HepG2 (cell line): ENCODE measurements around the gene SAMD14. TPM values are rescaled to one million over a fixed set of nuclear protein-coding genes. Genes with fewer than 3 reads are reported as not detected.

Source experiments
- ATF7 ChIP-seq, 2 experiments: fragments of 450-650 bp in 1 of 2; sonication (generic) in 1 of 2; formaldehyde crosslinking in 1 of 2; IDR thresholded peaks; 2 replicates each; pipeline versions ENCODE4 v1.4.0 to v1.6.1; 2016 to 2020; ENCODE audit warnings: antibody characterized with exemption in 1 of 2, mild to moderate bottlenecking in 1 of 2, missing genetic modification reagents in 1 of 2
- CEBPB ChIP-seq: IDR thresholded peaks from 2 replicates; pipeline ENCODE4 v1.6.1; 2011; ENCODE audit warnings: low read depth, low read length, improper control_type of control experiment, borderline replicate concordance
- FIP1L1 ChIP-seq: fragments of 200-400 bp; formaldehyde crosslinking; IDR thresholded peaks from 2 replicates; pipeline ENCODE4 v1.6.1; 2018; ENCODE audit warnings: low read depth, mild to moderate bottlenecking, low read length, moderate library complexity, borderline replicate concordance; ENCODE audit not compliant: insufficient read depth
- HNRNPK ChIP-seq: fragments of 200-400 bp; formaldehyde crosslinking; IDR thresholded peaks from 2 replicates; pipeline ENCODE4 v1.6.1; 2018; ENCODE audit warnings: low read length, low read depth, moderate library complexity, mild to moderate bottlenecking; ENCODE audit not compliant: poor library complexity, severe bottlenecking
- KMT2A ChIP-seq: sonication (generic); formaldehyde crosslinking; IDR thresholded peaks from 2 replicates; pipeline ENCODE4 v1.4.0; 2020; ENCODE audit warnings: missing genetic modification reagents
- NR3C1 ChIP-seq: sonication (generic); formaldehyde crosslinking; IDR thresholded peaks from 2 replicates; pipeline ENCODE4 v1.4.0; 2020; ENCODE audit warnings: missing genetic modification reagents
- PHF5A ChIP-seq: IDR thresholded peaks from one replicate; pipeline ENCODE4 v1.6.1; 2018; ENCODE audit warnings: low read depth, missing genetic modification reagents; ENCODE audit not compliant: unreplicated experiment
- REL ChIP-seq: sonication (generic); formaldehyde crosslinking; conservative IDR thresholded peaks from 2 replicates; pipeline ENCODE4 v1.8.0; 2022; ENCODE audit warnings: mild to moderate bottlenecking, missing genetic modification reagents, moderate library complexity
- SUZ12 ChIP-seq: fragments of 150-350 bp; IDR thresholded peaks from 2 replicates; pipeline ENCODE4 v1.6.1; 2014; ENCODE audit warnings: low read depth, low read length
- USF2 ChIP-seq, 2 experiments: sonication (generic) in 1 of 2; formaldehyde crosslinking in 1 of 2; IDR thresholded peaks; 2 replicates each; pipeline versions ENCODE4 v1.5.1 to v1.6.1; 2011 to 2020; ENCODE audit warnings: borderline replicate concordance in 1 of 2, low read depth in 1 of 2, low read length in 1 of 2, mild to moderate bottlenecking in 1 of 2, missing genetic modification reagents in 1 of 2, moderate library complexity in 1 of 2
- ZNF20 ChIP-seq: sonication (generic); formaldehyde crosslinking; IDR thresholded peaks from 2 replicates; pipeline ENCODE4 v1.4.0; 2020; ENCODE audit warnings: mild to moderate bottlenecking, moderate library complexity, missing genetic modification reagents
- ZNF253 ChIP-seq: sonication (generic); formaldehyde crosslinking; IDR thresholded peaks from 2 replicates; pipeline ENCODE4 v1.8.0; 2022; ENCODE audit warnings: mild to moderate bottlenecking, missing genetic modification reagents, borderline replicate concordance
- ZNF543 ChIP-seq: sonication (generic); formaldehyde crosslinking; IDR thresholded peaks from 2 replicates; pipeline ENCODE4 v1.4.0; 2020; ENCODE audit warnings: mild to moderate bottlenecking, missing genetic modification reagents
- polyA plus RNA-seq, 8 experiments: library from polyadenylated mRNA; depleted of rRNA in 3 of 8; stranded (reverse) in 7 of 8; unstranded in 1 of 8; fragments of >200 nt; fragmentation: Illumina TruSeq in 4 of 8; extraction: Trizol in 4 of 8; gene quantifications; 2 replicates each; pipeline versions ENCODE4 v1.2.1 to v1.2.3, GENCODE V29; 2011 to 2016; ENCODE audit warnings: low read depth in 4 of 8, missing spikeins in 1 of 8, mixed read lengths in 1 of 8; ENCODE audit not compliant: insufficient read depth in 1 of 8
- total RNA-seq, 5 experiments: library from RNA; depleted of rRNA; stranded (reverse); fragments of >200 nt; fragmentation: Illumina TruSeq; extraction: Trizol; gene quantifications; 2 replicates each; pipeline ENCODE4 v1.2.3, GENCODE V29; 2016; ENCODE audit warnings: low read depth in 1 of 5
- TF ChIP-seq, protein P1 (sequence below): sonication (generic); formaldehyde crosslinking; IDR thresholded peaks from 2 replicates; pipeline ENCODE4 v1.8.1; 2023; ENCODE audit warnings: mild to moderate bottlenecking, inconsistent platforms, moderate library complexity, missing genetic modification reagents, borderline replicate concordance
- TF ChIP-seq, protein P2 (sequence below): sonication (generic); formaldehyde crosslinking; IDR thresholded peaks from one replicate; pipeline ENCODE4 v1.5.1; 2020; ENCODE audit warnings: mild to moderate bottlenecking, missing genetic modification reagents; ENCODE audit errors: not compliant biosample characterization

Gene SAMD14
- total and polyA plus RNA-seq, 2 of the 13 experiments (the other 11 are each of a cell fraction or from before 2014, with no cell fraction given) = 0.07 to 0.22 TPM

DNA sequence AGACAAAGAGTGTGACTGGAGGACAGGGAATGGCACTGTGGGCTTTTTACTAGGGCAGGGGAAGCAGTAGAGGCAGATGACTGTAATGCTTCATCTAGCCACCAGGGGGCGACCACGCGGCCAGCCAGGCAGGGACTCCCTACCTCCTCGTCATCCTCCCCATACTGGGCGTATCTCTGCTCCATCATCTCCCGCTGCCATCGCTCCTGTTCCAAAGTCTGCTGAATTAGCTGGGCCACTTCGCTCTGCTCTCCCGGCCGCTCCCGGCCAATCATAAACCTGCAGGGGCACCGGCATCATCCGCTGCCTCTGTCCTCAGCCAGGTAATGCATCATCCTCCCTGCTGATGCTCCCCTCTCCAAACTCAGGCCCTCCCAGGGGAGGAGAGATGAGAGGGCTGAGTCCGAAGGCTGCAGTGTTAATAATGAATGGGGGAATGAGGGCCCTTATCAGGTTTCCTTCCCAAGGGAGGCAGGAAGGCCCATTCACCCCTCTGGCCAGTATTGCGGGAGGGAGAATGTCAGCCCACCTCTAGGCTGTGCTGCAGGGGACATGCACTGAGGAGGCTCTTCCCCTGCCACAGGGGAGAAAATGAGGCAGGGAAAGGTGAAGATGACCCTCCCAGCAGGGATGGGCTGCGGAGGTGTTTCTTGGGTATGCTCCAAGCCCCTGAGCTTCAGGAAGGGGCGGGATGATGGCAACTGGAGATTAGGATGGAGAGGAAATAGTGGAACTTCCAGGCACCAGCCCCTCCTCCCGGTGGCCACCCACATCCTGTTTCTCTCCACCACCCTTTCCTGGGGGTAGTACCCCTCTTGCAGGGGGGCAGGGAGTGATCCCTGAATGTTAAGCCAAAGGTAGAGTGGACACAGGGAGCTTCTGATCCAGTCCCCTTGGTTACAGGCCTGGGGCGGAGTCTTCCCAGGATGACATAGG, 10.3 kb upstream of the SAMD14 start (continued):
- TF ChIP-seq FIP1L1 (no peak), SUZ12 (no peak), HNRNPK (no peak), CEBPB (no peak), NR3C1 (CRISPR knock-in tag) (no peak), ZNF253 (CRISPR knock-in tag) (0 out of 2 replicates have a peak, but pooled peaks have one; percentile 28), ZNF543 (CRISPR knock-in tag) (no peak), ATF7 (IDR thresholded peaks at IDR 0.05) (no peak), ATF7 (CRISPR knock-in tag; IDR thresholded peaks at IDR 0.05) (no peak), KMT2A (CRISPR knock-in tag) (no peak), ZNF20 (no peak), REL (CRISPR knock-in tag) (no peak), USF2 (IDR thresholded peaks at IDR 0.05; ENCODE audit: low read depth, low read length) (no peak), USF2 (CRISPR knock-in tag; IDR thresholded peaks at IDR 0.05; ENCODE audit: borderline replicate concordance) (no peak), PHF5A (CRISPR knock-in tag) (peak; percentile 34)
- TF ChIP-seq, protein P1, sequence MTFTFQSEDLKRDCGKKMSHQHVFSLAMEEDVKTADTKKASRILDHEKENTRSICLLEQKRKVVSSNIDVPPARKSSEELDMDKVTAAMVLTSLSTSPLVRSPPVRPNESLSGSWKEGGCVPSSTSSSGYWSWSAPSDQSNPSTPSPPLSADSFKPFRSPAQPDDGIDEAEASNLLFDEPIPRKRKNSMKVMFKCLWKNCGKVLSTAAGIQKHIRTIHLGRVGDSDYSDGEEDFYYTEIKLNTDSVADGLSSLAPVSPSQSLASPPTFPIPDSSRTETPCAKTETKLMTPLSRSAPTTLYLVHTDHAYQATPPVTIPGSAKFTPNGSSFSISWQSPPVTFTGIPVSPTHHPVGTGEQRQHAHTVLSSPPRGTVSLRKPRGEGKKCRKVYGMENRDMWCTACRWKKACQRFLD (CRISPR knock-in tag) = 0 out of 2 replicates have a peak, but pooled peaks have one; percentile 30
- TF ChIP-seq, protein P2, sequence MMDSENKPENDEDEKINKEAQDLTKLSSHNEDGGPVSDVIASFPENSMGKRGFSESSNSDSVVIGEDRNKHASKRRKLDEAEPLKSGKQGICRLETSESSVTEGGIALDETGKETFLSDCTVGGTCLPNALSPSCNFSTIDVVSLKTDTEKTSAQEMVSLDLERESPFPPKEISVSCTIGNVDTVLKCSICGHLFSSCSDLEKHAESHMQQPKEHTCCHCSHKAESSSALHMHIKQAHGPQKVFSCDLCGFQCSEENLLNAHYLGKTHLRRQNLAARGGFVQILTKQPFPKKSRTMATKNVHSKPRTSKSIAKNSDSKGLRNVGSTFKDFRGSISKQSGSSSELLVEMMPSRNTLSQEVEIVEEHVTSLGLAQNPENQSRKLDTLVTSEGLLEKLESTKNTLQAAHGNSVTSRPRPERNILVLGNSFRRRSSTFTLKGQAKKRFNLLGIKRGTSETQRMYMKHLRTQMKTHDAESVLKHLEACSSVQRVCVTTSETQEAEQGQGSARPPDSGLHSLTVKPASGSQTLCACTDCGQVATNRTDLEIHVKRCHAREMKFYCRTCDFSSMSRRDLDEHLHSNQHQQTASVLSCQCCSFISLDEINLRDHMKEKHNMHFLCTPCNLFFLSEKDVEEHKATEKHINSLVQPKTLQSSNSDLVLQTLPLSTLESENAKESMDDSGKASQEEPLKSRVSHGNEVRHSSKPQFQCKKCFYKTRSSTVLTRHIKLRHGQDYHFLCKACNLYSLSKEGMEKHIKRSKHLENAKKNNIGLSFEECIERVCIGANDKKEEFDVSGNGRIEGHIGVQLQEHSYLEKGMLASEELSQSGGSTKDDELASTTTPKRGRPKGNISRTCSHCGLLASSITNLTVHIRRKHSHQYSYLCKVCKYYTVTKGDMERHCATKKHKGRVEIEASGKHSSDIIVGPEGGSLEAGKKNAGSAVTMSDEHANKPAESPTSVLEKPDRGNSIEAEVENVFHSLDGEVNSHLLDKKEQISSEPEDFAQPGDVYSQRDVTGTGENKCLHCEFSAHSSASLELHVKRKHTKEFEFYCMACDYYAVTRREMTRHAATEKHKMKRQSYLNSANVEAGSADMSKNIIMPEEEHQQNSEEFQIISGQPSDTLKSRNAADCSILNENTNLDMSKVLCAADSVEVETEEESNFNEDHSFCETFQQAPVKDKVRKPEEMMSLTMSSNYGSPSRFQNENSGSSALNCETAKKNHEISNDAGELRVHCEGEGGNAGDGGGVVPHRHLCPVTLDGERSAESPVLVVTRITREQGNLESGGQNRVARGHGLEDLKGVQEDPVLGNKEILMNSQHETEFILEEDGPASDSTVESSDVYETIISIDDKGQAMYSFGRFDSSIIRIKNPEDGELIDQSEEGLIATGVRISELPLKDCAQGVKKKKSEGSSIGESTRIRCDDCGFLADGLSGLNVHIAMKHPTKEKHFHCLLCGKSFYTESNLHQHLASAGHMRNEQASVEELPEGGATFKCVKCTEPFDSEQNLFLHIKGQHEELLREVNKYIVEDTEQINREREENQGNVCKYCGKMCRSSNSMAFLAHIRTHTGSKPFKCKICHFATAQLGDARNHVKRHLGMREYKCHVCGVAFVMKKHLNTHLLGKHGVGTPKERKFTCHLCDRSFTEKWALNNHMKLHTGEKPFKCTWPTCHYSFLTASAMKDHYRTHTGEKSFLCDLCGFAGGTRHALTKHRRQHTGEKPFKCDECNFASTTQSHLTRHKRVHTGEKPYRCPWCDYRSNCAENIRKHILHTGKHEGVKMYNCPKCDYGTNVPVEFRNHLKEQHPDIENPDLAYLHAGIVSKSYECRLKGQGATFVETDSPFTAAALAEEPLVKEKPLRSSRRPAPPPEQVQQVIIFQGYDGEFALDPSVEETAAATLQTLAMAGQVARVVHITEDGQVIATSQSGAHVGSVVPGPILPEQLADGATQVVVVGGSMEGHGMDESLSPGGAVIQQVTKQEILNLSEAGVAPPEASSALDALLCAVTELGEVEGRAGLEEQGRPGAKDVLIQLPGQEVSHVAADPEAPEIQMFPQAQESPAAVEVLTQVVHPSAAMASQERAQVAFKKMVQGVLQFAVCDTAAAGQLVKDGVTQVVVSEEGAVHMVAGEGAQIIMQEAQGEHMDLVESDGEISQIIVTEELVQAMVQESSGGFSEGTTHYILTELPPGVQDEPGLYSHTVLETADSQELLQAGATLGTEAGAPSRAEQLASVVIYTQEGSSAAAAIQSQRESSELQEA (CRISPR knock-in tag) = no peak
